IPS-18a (cell line): ENCODE results near the gene CBLN1.

Source experiments
- H3K27ac ChIP-seq: one replicate; pipeline ENCODE4 v1.5.1; 2013; ENCODE audit warnings: low read length
- H3K27me3 ChIP-seq: one replicate; pipeline ENCODE4 v1.6.1; 2013; ENCODE audit warnings: mild to moderate bottlenecking, low read length; ENCODE audit not compliant: control insufficient read depth, insufficient read depth
- H3K36me3 ChIP-seq: one replicate; pipeline ENCODE4 v1.6.1; 2013; ENCODE audit warnings: low read depth, low read length; ENCODE audit not compliant: control insufficient read depth
- H3K4me1 ChIP-seq: one replicate; pipeline ENCODE4 v1.6.1; 2013; ENCODE audit warnings: low read depth, low read length; ENCODE audit not compliant: control insufficient read depth
- H3K4me3 ChIP-seq: one replicate; pipeline ENCODE4 v1.5.1; 2013; ENCODE audit warnings: low read length
- H3K9ac ChIP-seq: one replicate; pipeline ENCODE4 v1.6.1; 2013; ENCODE audit warnings: mild to moderate bottlenecking, low read length, moderate library complexity
- H3K9me3 ChIP-seq: one replicate; pipeline ENCODE4 v1.6.1; 2013; ENCODE audit warnings: low read depth, low read length; ENCODE audit not compliant: control insufficient read depth

Gene CBLN1

DNA sequence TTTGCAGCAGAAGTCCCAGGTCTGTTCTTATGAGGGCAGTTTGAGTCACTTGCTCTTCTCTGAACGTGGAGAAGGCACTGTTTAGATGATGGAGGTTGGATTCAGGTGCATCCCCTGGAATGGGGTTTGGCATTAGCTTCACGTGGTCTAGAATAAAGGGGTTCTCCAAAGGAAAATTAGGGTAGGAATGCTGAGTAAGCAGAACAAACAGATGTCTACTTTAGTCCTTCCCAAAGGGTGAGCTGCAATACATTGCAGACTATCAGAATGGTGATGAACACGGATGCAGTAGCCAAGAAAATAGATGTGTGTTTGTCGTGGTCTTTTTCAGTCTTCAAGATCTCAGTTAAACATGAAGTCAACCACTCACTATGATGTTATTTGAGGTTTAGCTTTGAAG is 3.3 kb upstream of the CBLN1 start:
- Histone ChIP-seq H3K36me3 (no peaks in the 10 kb centered on the region), H3K4me3 (no peak overlapping the region), H3K4me1 (peaks cover 12% of the 10 kb centered on the region), H3K27me3 (peaks cover 52% of the 10 kb centered on the region), H3K27ac (no peak overlapping the region), H3K9ac (no peak overlapping the region), H3K9me3 (no peaks in the 10 kb centered on the region)

DNA sequence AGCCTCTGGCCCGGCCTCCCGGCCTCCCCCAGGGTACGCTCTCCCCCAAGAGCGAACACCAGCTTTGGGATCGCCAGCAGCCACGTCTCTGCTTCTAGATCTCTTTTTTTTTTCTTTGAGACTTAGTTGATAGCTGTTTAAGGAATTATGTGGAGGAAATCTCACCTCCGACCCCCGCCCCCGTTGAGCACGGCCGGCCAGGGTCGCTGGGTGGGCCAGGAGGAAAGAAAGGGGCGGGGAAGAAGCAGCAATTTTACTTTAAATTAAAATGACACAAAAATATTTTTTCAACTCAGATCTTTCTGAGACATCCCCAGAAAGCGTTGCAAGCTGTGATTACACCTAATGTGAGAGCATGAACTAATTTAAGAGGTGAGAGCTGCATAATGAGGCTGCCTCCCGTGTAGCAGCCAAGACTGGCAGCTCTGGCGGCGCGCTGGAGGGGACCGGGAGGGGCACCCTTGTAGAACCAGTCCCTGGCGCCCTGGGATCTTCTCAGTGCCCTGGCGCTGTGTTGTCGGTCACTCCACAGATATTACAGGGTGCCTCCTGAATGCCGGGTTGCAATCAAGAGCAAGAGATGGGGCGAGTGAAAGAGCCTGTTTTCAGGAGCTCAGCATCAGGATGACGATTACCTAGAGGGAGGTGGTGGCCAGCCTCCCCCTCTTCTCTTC is 1.9 kb upstream of the CBLN1 start:
- peaks cover 24% of the 10 kb centered on the region for H3K4me1 ChIP-seq
- H3K27ac ChIP-seq, result no peak overlapping the region
- peaks cover 67% of the 10 kb centered on the region for H3K27me3 ChIP-seq
- H3K4me3 ChIP-seq, result peak overlapping the region; percentile 72
- H3K9ac ChIP-seq, result no peak overlapping the region
- H3K9me3 ChIP-seq, result no peaks in the 10 kb centered on the region
- no peaks in the 10 kb centered on the region for H3K36me3 ChIP-seq

DNA sequence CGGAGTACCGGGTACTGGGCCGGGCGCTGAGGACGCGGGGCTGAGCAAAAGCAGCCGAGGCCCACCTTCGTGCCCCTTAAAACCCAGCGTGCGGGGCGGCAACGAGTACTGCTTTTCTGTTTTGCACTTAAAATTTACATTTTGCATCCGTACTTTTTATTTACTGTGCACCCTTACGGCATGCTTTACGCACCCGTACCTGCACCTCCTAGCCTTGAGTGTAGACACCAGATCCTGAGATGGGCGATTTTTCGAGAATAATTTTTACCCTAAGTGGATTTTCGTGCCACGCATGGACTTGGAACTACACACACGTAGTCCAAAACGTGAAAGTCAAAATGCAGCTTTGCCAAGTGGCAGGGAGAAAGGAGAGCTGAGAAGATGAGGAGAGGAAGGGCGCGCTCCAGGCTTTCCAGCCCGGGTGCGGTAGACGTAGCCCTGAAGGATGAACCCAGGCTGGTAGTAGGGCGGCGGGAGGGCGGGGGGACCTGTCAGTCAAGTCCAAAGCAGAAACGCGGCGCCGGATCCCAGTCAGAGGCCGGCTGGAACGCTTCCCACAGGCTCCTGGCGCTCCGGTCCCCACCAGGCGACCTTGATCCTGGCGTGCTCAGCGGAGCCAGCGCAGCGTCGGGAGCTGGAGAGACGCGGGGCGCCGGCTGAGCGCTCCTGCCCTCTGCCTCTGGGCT is 1.2 kb upstream of the CBLN1 start:
- peaks cover 29% of the 10 kb centered on the region for H3K4me1 ChIP-seq
- H3K36me3 ChIP-seq, result no peaks in the 10 kb centered on the region
- H3K9ac ChIP-seq, result no peak overlapping the region
- H3K4me3 ChIP-seq, result peak overlapping the region; percentile 72
- H3K27ac ChIP-seq, result no peak overlapping the region
- H3K27me3 ChIP-seq, result peaks cover 74% of the 10 kb centered on the region
- no peaks in the 10 kb centered on the region for H3K9me3 ChIP-seq

DNA sequence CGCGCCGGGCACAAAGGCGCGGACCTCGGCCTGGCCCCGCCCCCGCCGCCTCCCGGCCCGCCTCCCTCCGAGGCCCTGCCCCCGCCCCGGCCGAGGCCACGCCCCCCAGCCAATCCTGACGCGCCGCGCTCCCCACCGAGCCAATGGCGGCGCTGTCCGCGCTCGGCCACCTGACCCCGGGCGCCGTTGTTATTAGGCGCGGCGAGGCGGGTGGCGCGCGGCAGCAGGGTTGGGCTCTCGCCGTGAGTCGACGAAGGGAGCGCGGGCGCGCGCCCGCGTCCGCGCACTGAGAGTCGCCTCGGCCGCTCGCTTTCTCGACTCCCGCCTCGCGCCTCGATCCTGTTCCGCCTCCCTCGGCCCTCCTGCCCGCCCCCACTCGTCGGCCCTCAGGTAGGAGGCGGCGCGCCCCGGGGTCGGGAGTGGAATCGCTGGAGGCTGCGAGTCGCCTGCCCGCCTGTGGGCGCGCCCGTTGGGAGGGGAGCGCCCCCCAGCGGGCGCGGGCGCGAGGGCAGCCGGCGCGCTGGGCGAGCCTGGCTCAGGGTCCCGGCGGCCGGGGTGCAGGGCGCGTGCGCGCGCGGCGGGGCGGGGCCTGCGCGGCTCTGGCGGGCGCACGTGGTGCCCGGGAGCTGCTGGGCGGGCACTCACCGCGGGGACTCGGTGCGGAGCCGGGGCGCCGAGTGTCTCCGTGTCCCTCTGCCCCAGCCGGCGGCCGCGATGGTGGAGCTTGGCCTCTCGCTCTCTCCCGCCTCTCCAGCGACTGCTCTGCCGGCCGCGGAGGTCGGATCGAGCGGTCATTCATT is 405 bp upstream of the CBLN1 start:
- no peaks in the 10 kb centered on the region for H3K9me3 ChIP-seq
- no peak overlapping the region for H3K9ac ChIP-seq
- H3K27me3 ChIP-seq, result peaks cover 82% of the 10 kb centered on the region
- no peak overlapping the region for H3K27ac ChIP-seq
- peaks cover 35% of the 10 kb centered on the region for H3K4me1 ChIP-seq
- peak overlapping the region; percentile 72 for H3K4me3 ChIP-seq
- H3K36me3 ChIP-seq, result no peaks in the 10 kb centered on the region

DNA sequence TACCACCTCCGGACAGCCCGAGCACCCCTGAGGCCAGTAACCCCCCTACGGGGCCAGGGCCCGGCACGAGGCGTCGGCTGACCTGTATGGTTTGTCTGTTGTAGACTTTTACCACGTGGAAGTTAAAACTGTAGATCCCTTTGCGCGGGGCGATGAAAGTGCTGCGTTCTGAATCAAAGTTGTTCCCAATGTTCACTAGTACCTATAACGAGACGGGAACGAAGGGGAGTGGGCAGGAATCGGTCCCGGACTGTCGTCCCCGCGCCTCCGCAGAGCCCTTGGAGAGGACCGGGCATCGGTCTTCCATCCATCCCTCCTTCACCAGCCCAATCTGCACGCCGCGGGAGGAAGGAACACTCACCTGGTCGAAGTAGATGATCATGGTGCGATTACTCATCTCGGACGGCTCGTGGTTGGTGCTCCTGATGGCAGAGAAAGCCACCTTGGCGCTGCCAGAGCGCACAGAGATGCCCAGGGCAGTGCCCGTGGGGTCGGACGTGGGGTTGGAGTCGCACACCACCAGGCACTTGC is 732 bp downstream of the CBLN1 start:
- Histone ChIP-seq H3K9me3 (no peaks in the 10 kb centered on the region), H3K4me1 (peaks cover 38% of the 10 kb centered on the region), H3K36me3 (no peaks in the 10 kb centered on the region), H3K4me3 (peak overlapping the region; percentile 62), H3K27ac (no peak overlapping the region), H3K9ac (peak overlapping the region; percentile 3), H3K27me3 (peaks cover 90% of the 10 kb centered on the region)

DNA sequence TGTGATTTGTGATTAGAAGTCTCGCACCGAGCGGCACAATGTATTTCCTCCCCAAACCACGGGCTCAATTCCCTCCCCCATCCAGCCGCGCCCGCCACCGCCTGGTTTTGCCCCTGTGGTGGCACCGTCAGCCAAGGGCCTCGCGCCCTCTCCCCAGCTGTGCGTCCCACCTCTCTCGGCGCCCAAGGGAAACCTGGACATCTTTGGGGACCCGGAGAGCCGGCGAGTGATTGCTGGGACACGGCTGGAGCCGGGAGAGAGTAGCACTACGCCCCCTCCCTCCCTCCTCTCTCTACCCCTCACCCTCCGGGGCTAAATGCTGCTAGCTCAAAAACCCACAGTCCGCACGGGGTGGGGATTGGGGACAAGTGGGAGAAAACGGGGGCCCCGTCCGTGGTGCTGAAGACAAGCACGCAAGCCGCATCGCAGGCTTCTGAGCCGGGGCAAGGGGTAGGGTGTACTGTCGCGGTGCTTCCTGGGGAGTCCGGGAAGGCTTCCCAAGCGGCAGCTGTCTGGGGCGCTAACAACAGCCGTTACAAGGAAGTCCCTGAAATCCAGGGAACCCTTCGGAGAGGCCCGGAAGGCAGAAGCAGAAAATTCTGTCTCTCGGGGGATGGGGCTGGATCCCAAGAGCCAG is 1.4 kb downstream of the CBLN1 start:
- H3K9me3 ChIP-seq, result no peaks in the 10 kb centered on the region
- H3K27ac ChIP-seq, result no peak overlapping the region
- H3K36me3 ChIP-seq, result no peaks in the 10 kb centered on the region
- H3K4me1 ChIP-seq, result peaks cover 38% of the 10 kb centered on the region
- peak overlapping the region; percentile 62 for H3K4me3 ChIP-seq
- peaks cover 90% of the 10 kb centered on the region for H3K27me3 ChIP-seq
- H3K9ac ChIP-seq, result no peak overlapping the region

DNA sequence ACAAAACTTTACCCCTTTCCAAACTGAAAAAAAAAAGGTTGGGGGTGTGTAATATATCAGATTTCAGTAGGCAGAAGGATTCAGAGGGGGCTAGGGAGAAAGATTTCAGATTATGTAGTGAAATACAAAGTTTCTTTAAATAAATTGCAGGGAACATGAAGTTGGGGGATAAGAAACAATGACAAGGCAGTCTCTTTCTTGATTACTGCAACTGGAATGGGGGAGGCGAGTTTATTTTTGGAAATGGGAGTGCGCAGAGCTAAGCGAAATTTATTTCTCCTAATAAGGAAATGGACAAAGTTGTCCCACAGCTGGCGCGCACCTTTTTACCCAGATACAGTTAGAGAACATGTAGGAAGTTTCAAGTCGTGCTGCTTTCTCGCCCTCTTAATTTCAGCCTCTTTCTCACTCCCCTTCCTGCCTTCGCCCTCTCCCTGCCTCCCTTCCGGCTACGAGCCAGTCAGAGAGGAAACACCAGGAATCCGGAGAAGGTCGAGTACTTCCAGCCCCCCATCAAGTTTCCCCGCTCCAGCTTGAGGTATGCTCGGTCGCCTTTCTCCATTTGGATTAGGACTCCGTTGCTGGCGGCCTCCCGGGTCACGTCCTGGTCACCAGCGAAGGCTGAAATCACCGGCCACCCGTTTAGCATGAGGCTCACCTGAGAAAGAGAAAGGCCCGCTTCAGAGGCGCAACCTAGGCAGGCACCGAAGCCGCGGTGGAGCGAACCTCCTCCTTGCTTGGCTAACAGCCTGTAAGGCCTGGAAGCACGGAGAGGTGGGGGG is 2.5 kb downstream of the CBLN1 start:
- no peak overlapping the region for H3K27ac ChIP-seq
- H3K9ac ChIP-seq, result no peak overlapping the region
- H3K9me3 ChIP-seq, result no peaks in the 10 kb centered on the region
- H3K4me1 ChIP-seq, result peaks cover 44% of the 10 kb centered on the region
- H3K27me3 ChIP-seq, result peaks cover 90% of the 10 kb centered on the region
- H3K4me3 ChIP-seq, result peak overlapping the region; percentile 62
- H3K36me3 ChIP-seq, result no peaks in the 10 kb centered on the region

DNA sequence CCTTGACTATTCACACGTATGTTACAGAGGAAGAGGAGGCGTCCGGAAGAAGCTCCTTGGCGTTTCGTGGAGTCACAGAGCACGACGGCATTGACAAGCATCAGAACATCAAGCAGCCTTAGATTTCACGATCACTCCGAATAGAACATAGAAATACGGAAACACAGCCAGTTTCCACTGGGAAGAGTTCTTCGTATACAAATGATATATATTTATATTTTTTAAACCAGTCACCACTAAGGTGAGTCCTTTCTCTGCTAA is 3.1 kb downstream of the CBLN1 start:
- H3K9me3 ChIP-seq, result no peaks in the 10 kb centered on the region
- no peak overlapping the region for H3K9ac ChIP-seq

DNA sequence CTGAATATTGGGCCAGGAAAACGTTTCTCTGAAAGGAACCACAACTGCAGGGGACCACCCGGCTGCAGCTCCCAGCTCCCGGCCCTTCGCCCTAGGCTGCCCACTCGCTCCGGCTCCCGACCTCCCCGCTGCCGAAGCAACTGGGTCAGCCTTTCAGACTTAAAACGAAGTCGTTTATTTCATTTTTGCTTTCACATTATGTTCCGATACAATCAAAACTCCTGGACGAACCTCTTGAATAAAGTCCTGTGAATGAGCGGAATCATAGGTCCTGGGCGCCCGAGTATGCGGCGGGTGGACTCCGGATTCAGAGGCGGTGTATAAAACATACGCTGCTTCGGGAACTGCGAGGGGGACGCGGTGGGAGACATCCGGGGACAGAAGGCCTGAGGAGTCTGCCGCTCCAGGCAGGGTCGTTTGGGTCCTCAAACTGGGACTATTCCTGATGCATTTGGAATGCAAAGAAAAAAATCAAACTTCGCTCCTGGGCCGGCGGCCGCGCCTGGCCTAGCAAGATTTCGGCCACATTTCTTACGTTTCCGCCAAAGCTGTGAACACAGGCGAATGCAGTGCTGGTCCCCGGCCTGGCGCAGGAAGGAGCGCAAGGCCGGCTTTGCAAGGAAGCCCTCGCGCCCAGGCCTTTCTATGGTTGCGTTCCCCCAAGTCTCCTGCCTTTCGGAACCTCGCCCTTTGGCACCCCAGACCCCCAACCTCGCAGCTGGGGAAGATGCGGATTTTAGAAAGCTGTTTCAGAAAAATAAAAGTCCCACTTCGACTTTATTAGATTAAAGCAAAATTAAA is 3.7 kb downstream of the CBLN1 start:
- H3K9me3 ChIP-seq, result no peaks in the 10 kb centered on the region
- H3K36me3 ChIP-seq, result no peaks in the 10 kb centered on the region
- H3K4me3 ChIP-seq, result peak overlapping the region; percentile 34
- no peak overlapping the region for H3K9ac ChIP-seq
- H3K27ac ChIP-seq, result no peak overlapping the region
- peaks cover 39% of the 10 kb centered on the region for H3K4me1 ChIP-seq
- peaks cover 90% of the 10 kb centered on the region for H3K27me3 ChIP-seq

More for the DNA sequence above, 3.1 kb downstream of the CBLN1 start:
- Histone ChIP-seq H3K27ac (no peak overlapping the region), H3K27me3 (peaks cover 90% of the 10 kb centered on the region), H3K36me3 (no peaks in the 10 kb centered on the region), H3K4me1 (peaks cover 40% of the 10 kb centered on the region), H3K4me3 (peak overlapping the region; percentile 34)

DNA sequence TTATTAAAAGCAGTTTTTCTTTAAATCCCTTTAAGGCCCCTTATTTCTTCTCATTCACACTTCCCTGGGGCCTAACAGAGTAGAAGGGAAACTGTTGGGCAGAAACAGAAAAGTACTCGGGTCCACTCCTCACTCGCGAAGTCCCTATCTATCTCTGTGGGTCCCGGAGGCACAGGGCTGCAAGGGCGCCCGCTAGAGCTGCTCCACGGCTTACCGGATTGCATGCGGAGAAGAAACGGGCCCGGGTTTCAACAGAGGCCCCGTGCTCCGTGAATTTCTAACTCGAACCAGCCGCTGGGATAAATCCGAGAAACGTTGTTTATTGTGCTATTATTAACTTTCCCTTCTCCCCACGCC is 4.3 kb downstream of the CBLN1 start:
- peaks cover 90% of the 10 kb centered on the region for H3K27me3 ChIP-seq
- no peaks in the 10 kb centered on the region for H3K36me3 ChIP-seq
- H3K4me1 ChIP-seq, result peaks cover 35% of the 10 kb centered on the region
- no peaks in the 10 kb centered on the region for H3K9me3 ChIP-seq
- H3K27ac ChIP-seq, result no peak overlapping the region
- H3K9ac ChIP-seq, result no peak overlapping the region
- peak overlapping the region; percentile 34 for H3K4me3 ChIP-seq
